ENCODE measurements around the gene FHOD3. TPM values are rescaled to one million over a fixed set of nuclear protein-coding genes. Genes with fewer than 3 reads are reported as not detected.

Gene FHOD3
- polyA plus RNA-seq, 2 of the 4 experiments (the other 2 are of a cell fraction), result 2.5 to 3.6 TPM

- POLR2A ChIA-PET, result no interaction called here
- WGBS (ENCODE audit: missing lambda C conversion rate), result 67% methylated on average over 6 of the region's 6 CpGs
Measured at GRCh38 chr18:36595818-36596215, 298.3 kb downstream of the FHOD3 start.

DNA sequence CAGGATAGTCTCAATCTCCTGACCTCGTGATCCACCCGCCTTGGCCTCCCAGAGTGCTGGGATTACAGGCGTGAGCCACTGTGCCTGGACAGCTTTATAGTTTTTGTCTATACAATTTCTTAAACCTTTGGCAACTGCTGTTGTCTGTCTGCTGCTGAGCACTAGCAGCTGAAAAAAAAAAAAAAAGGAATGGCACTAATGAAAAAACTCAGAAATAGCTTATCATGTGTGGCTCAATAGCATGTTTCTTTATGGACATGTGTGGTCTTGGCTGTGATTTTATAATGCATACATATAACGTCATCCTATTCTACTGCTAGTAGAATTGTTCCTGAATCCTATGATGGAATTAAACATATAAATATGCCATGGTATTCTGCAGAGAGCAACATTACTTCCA lies 300.1 kb downstream of the FHOD3 start:
- H3K4me3 ChIP-seq, result no peak overlapping the region
- TF ChIP-seq, protein P1, sequence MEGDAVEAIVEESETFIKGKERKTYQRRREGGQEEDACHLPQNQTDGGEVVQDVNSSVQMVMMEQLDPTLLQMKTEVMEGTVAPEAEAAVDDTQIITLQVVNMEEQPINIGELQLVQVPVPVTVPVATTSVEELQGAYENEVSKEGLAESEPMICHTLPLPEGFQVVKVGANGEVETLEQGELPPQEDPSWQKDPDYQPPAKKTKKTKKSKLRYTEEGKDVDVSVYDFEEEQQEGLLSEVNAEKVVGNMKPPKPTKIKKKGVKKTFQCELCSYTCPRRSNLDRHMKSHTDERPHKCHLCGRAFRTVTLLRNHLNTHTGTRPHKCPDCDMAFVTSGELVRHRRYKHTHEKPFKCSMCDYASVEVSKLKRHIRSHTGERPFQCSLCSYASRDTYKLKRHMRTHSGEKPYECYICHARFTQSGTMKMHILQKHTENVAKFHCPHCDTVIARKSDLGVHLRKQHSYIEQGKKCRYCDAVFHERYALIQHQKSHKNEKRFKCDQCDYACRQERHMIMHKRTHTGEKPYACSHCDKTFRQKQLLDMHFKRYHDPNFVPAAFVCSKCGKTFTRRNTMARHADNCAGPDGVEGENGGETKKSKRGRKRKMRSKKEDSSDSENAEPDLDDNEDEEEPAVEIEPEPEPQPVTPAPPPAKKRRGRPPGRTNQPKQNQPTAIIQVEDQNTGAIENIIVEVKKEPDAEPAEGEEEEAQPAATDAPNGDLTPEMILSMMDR (IDR thresholded peaks at IDR 0.05), result no peak
- TF ChIP-seq FOSB (CRISPR knock-in tag; IDR thresholded peaks at IDR 0.05) (no peak), PHF8 (IDR thresholded peaks at IDR 0.05; ENCODE audit: borderline replicate concordance, low read depth) (no peak), RNF2 (IDR thresholded peaks at IDR 0.05; ENCODE audit: borderline replicate concordance, low read depth) (no peak), CBX8 (IDR thresholded peaks at IDR 0.05) (no peak), PBX3 (IDR thresholded peaks at IDR 0.05) (no peak), HOXA7 (CRISPR knock-in tag; IDR thresholded peaks at IDR 0.05) (no peak), HEYL (CRISPR knock-in tag; IDR thresholded peaks at IDR 0.05) (no peak), MAZ (IDR thresholded peaks at IDR 0.05; ENCODE audit: borderline replicate concordance, low read depth, low read length) (no peak)
- POLR2A ChIA-PET, result no interaction called here
- 67% methylated on average over 4 of the region's 4 CpGs for WGBS (ENCODE audit: missing lambda C conversion rate)
- CTCF ChIA-PET, result no interaction called here
- ATAC-seq (no peak), FAIRE-seq (no peak), DNase-seq (ENCODE audit: low read depth in 1 of 2, low spot score in 1 of 2) (no peak)
- no peak overlapping the region for H3K4me2 ChIP-seq
- H3K4me1 ChIP-seq, result no peaks in the 10 kb centered on the region
- H3K9me3 ChIP-seq, result no peaks in the 10 kb centered on the region
- no peak overlapping the region for H3K27ac ChIP-seq

More at GRCh38 chr18:36595818-36596215, 298.3 kb downstream of the FHOD3 start:
- Histone ChIP-seq H3K4me1 (no peaks in the 10 kb centered on the region), H3K27ac (no peak overlapping the region), H3K4me2 (no peak overlapping the region), H3K9me3 (no peaks in the 10 kb centered on the region), H3K4me3 (no peak overlapping the region)
- DNase-seq (ENCODE audit: low read depth in 1 of 2, low spot score in 1 of 2) (no peak), ATAC-seq (no peak), FAIRE-seq (no peak)
- CTCF ChIA-PET, result no interaction called here
- TF ChIP-seq PBX3 (IDR thresholded peaks at IDR 0.05) (no peak), HOXA7 (CRISPR knock-in tag; IDR thresholded peaks at IDR 0.05) (no peak), CHD4 (IDR thresholded peaks at IDR 0.05; ENCODE audit: borderline replicate concordance) (no peak), JUNB (IDR thresholded peaks at IDR 0.05) (no peak), SREBF2 (IDR thresholded peaks at IDR 0.05) (no peak), MAFK (IDR thresholded peaks at IDR 0.05; ENCODE audit: partially characterized antibody) (no peak), CEBPB (IDR thresholded peaks at IDR 0.05) (no peak), BHLHE40 (IDR thresholded peaks at IDR 0.05; ENCODE audit: low read depth, low read length) (no peak)
- TF ChIP-seq, protein P2, sequence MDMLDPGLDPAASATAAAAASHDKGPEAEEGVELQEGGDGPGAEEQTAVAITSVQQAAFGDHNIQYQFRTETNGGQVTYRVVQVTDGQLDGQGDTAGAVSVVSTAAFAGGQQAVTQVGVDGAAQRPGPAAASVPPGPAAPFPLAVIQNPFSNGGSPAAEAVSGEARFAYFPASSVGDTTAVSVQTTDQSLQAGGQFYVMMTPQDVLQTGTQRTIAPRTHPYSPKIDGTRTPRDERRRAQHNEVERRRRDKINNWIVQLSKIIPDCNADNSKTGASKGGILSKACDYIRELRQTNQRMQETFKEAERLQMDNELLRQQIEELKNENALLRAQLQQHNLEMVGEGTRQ (IDR thresholded peaks at IDR 0.05), result no peak
- TF ChIP-seq, protein P3, sequence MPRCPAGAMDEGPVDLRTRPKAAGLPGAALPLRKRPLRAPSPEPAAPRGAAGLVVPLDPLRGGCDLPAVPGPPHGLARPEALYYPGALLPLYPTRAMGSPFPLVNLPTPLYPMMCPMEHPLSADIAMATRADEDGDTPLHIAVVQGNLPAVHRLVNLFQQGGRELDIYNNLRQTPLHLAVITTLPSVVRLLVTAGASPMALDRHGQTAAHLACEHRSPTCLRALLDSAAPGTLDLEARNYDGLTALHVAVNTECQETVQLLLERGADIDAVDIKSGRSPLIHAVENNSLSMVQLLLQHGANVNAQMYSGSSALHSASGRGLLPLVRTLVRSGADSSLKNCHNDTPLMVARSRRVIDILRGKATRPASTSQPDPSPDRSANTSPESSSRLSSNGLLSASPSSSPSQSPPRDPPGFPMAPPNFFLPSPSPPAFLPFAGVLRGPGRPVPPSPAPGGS (IDR thresholded peaks at IDR 0.05), result no peak

GRCh38 chr18:36600548-36600947 lies 303.0 kb downstream of the FHOD3 start:
- WGBS (ENCODE audit: missing lambda C conversion rate), result 55% methylated on average over 3 of the region's 3 CpGs
- no peak overlapping the region for H3K27ac ChIP-seq
- no peak overlapping the region for H3K4me3 ChIP-seq
- no peak for DNase-seq (ENCODE audit: low read depth in 1 of 2, low spot score in 1 of 2)
- no peak for FAIRE-seq
- no peak overlapping the region for H3K4me2 ChIP-seq
- CTCF ChIA-PET, result no interaction called here
- TF ChIP-seq ZFP36 (IDR thresholded peaks at IDR 0.05; ENCODE audit: borderline replicate concordance, partially characterized antibody) (no peak), EHMT2 (IDR thresholded peaks at IDR 0.05; ENCODE audit: low read depth) (no peak), MAFK (IDR thresholded peaks at IDR 0.05; ENCODE audit: partially characterized antibody) (no peak), HMGXB4 (CRISPR knock-in tag; IDR thresholded peaks at IDR 0.05; ENCODE audit: borderline replicate concordance) (no peak), MAX (IDR thresholded peaks at IDR 0.05) (no peak), HOXB5 (CRISPR knock-in tag; IDR thresholded peaks at IDR 0.05) (no peak), MYC (IDR thresholded peaks at IDR 0.05; ENCODE audit: borderline replicate concordance, low read length) (no peak), EHF (CRISPR knock-in tag; IDR thresholded peaks at IDR 0.05) (no peak), ATOH8 (CRISPR knock-in tag; IDR thresholded peaks at IDR 0.05; ENCODE audit: low read depth) (no peak), POLR2A (IDR thresholded peaks at IDR 0.05; ENCODE audit: low read length) (no peak)
- ATAC-seq, result no peak
- no peaks in the 10 kb centered on the region for H3K4me1 ChIP-seq
- POLR2A ChIA-PET, result no interaction called here
- H3K9me3 ChIP-seq, result no peaks in the 10 kb centered on the region
